AG09319 (cell line): ENCODE measurements around the gene OXLD1.

ENCODE experiments used
- DNase-seq: peaks from one replicate; pipeline ENCODE4 v3.0.0-alpha.2; 2010; ENCODE audit warnings: low read depth; ENCODE audit errors: extremely low read depth
- TF ChIP-seq, protein P1 (sequence below): IDR thresholded peaks from 2 replicates; pipeline ENCODE4 v1.5.1; 2011; ENCODE audit warnings: low read depth, mild to moderate bottlenecking, inconsistent platforms, low read length, moderate library complexity

The OXLD1 gene

DNA sequence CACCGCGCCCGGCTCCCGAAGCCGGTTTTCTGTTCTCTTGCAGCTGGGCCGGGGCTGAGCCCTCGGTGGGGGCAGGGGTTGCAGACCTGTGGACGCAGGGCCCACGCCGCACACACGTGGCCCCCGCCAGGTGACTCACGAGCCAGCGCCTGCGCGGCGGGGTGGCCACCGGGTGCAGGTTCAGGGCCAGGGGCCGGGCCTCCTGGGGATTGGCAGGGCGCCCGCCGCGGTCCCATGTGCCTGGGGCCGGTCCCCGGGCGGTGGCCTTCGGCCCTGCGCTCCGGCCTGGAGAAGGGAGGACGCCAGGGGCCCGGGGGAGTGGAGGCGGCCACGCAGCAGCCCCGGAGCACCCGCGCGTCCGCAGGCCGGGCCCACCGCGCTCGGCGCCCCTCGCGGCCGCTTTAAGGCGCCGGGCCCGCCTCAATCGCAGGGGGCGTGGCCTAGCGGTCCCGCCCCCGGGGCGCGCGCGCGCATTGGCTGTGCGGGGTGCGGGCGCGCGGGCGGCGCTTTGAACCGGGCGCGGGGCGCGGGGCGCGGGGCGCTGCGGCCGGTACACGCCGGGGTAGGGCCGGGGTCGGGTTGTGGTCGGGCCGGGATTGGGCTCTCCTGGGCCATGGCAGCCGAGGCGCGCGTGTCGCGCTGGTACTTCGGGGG lies 45.5 kb upstream of the OXLD1 start, which contains the start of gene SLC25A10:
TSS of gene SLC25A10 (plus strand) at position 471 of the 654 bp plus-strand sequence. CDS start at position 614, 143 bp downstream.
- no peak for DNase-seq
- TF ChIP-seq, protein P1, sequence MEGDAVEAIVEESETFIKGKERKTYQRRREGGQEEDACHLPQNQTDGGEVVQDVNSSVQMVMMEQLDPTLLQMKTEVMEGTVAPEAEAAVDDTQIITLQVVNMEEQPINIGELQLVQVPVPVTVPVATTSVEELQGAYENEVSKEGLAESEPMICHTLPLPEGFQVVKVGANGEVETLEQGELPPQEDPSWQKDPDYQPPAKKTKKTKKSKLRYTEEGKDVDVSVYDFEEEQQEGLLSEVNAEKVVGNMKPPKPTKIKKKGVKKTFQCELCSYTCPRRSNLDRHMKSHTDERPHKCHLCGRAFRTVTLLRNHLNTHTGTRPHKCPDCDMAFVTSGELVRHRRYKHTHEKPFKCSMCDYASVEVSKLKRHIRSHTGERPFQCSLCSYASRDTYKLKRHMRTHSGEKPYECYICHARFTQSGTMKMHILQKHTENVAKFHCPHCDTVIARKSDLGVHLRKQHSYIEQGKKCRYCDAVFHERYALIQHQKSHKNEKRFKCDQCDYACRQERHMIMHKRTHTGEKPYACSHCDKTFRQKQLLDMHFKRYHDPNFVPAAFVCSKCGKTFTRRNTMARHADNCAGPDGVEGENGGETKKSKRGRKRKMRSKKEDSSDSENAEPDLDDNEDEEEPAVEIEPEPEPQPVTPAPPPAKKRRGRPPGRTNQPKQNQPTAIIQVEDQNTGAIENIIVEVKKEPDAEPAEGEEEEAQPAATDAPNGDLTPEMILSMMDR, result no peak

DNA sequence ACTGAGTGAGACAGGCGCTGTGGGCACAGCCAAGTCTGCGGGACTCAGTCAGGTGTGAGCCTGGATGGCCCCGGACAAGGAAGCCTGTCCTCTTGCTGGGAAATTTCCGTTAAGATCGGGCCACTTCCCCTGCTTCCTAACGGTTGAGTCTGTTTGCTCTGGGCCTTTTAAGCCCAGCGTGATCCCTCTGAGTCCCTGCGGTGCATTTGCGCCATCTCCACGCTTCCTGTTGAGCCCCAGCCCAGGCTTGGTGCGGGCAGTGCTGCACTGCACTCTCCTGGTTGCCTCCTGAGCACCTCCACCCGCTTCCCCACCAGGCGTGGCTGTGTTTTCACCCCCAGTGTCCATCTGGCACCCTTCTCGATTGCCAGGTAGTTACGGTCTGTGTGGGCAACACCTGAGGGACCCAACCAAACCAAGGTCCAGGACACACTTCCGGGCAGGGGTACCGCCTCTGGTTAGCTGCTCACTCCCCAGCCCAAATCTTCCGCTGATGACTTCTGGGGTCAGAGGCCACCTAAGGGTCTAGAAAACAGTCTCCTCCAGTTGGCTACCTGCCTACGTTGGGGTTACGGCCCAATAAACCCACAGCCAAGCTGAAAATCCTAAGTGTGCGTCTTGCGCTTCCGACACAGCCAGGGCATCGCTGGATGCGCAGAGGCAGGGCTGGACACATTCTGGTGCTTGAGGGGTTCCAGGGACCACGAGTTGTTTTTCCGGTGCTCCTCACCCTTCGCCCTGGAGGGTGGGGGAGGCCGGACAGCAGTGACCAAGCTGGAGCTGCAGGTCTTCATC lies 44.3 kb upstream of the OXLD1 start:
- TF ChIP-seq, protein P1, result no peak
- DNase-seq, result no peak

DNA sequence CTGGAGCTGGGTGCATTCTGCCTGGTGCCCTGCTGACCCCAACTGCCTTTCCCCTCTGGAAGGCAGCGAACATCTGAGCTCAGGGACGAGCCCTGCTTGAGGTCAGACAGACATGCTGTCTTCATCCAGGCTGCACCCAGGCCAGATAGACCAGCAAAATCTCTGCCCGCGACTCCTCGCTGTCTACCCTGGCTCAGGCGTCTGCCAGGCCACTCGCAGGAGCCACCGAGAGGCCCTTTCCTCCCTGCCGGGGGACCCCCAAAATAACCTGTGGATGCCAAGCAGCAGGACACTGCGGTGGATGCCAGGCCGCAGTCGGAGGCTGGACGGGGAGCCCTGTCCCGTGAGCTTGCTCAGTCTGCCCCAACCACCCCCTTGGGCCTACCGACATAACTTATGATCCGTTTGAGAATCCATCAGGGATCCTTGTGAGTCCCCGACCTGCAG lies 42.4 kb upstream of the OXLD1 start:
- DNase-seq, result no peak
- TF ChIP-seq, protein P1, result no peak

DNA sequence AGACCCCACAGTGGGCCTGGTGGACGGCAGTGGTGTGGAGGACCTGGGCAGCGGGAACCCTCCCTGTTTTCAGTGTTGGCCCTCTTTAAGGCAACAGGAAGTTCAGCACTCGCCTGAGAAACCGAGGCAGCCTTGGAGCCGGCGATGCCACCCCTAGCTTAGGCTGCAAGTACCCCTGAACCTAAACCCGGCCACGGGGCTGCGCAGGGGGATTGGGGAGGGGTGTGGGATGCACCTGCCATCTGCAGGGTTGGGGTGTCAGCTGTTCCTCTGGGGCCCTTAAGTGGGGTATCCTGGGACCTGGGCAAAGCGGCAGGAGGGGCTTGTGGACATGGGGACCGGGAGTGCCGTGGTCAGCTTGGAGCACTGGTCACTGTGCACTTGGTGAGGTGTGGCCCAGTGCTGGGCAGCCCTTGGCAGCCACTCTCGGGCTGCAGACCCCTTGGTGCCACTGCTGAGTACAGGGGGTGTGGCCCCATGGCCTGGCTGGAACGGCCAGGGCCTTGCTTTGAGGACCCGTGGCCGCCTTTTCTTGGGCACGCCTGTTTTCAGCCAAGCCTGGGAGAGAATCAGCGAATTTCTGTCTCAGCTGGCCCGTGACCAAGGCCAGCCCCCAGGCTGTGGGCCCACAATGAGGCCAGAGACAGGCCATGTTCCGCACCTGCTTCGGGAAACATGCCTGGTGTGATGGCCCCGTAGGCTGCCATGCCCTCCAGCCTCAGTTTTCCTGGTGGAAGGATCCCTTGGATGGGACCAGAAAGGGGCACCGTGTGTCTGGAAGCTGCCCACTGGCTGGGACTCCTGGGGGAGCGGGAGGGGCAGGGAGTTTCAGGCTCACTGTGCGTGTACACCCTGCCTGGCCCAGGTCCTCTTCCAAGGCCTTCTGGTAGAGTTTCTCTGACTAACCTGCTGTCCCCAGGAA lies 41.6 kb upstream of the OXLD1 start:
- DNase-seq, result no peak
- TF ChIP-seq, protein P1, result no peak

DNA sequence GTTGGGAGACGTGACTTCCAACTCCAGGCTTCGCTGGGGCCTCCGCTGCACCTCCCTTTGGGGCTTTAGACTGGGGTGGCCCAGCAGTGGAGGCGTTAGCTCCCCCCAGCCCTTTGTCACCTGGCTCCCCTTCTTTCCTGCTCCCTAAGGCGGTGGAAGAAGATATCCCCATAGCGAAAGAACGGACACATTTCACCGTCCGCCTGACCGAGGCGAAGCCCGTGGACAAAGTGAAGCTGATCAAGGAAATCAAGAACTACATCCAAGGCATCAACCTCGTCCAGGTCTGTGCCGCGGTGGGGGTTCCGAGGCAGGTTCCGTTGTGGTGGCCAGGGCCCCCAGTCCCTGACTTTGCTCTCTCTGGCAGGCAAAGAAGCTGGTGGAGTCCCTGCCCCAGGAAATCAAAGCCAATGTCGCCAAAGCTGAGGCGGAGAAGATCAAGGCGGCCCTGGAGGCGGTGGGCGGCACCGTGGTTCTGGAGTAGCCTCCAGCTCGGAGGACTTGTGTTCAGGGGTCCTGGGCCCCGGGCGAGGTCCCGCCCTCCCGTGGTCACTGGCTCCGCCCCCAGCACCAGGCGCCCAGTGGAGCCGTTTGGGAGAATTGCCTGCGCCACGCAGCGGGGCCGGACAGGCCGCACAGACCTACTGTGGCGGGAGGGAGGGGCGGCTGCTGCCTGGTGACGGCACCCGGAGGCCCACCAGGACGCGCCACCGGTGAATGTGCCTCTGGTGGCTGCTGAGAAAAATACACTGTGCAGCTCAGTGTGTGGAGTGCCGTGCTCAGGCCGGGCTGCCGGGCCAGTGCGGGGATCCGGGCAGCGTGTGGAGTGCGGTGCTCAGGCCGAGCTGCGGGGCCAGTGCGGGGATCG lies 40.6 kb upstream of the OXLD1 start:
- no peak for DNase-seq
- TF ChIP-seq, protein P1, result no peak

DNA sequence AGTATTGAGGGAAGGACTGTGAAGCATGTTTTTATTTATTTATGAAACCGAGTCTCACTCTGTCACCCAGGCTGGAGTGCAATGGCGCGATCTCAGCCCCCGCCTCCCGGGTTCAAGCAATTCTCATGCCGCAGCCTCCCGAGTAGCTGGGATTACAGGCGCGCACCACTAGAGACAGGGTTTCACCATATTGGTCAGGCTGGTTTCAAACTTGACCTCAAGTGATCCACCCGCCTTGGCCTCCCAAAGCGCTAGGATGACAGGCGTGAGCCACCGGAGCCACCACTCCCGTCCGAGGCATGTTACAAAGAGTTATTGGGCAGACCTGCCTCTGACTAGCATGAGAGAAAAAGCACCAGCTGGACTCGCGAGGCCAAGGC lies 39.8 kb upstream of the OXLD1 start:
- no peak for DNase-seq
- TF ChIP-seq, protein P1, result no peak
